Measurements from ENCODE around the gene CREB3L2. TPM values are rescaled to one million over a fixed set of nuclear protein-coding genes. Genes with fewer than 3 reads are reported as not detected.

The CREB3L2 gene
- total and polyA plus RNA-seq, 2 experiments from 2014 or later = 37.6 to 38.3 TPM

- Histone ChIP-seq H4K20me1 (ENCODE audit: insufficient read depth, poor library complexity, severe bottlenecking) (peaks cover 5% of the 10 kb centered on the region), H3K4me3 (no peak overlapping the region), H3K9me2 (replicated peaks; ENCODE audit: insufficient read depth) (no peaks in the 10 kb centered on the region), H3K36me3 (replicated peaks; ENCODE audit: insufficient read depth, low read depth) (no peaks in the 10 kb centered on the region), H3K4me1 (ENCODE audit: insufficient read depth) (peaks cover 67% of the 10 kb centered on the region), H3K27me3 (no peaks in the 10 kb centered on the region), H3K9me3 (ENCODE audit: low read depth) (no peaks in the 10 kb centered on the region), H3K27ac (peak overlapping the region; percentile 89), H2AFZ (no peak overlapping the region), H3K79me2 (peaks cover 88% of the 10 kb centered on the region), H3K4me2 (peak overlapping the region; percentile 54)
- peak; percentile 79 for DNase-seq (ENCODE audit: low spot score)
- TF ChIP-seq CTCF (IDR thresholded peaks at IDR 0.05; ENCODE audit: poor library complexity) (no peak), EZH2 (IDR thresholded peaks at IDR 0.05; ENCODE audit: borderline replicate concordance) (no peak), EZH2phosphoT487 (IDR thresholded peaks at IDR 0.05; ENCODE audit: low read depth, severe bottlenecking, unreplicated experiment) (no peak)
- 41% methylated on average over 5 of the region's 5 CpGs for WGBS (ENCODE audit: low lambda C conversion rate, missing lambda C conversion rate)
Measured at GRCh38 chr7:137992104-137992549, 9.8 kb downstream of the CREB3L2 start.

- Histone ChIP-seq H3K27me3 (no peaks in the 10 kb centered on the region), H3K27ac (peak overlapping the region; percentile 89), H3K36me3 (replicated peaks; ENCODE audit: insufficient read depth, low read depth) (no peaks in the 10 kb centered on the region), H2AFZ (no peak overlapping the region), H3K4me1 (ENCODE audit: insufficient read depth) (peaks cover 84% of the 10 kb centered on the region), H4K20me1 (ENCODE audit: insufficient read depth, poor library complexity, severe bottlenecking) (peaks cover 5% of the 10 kb centered on the region), H3K4me3 (no peak overlapping the region), H3K4me2 (peak overlapping the region; percentile 41), H3K9me2 (replicated peaks; ENCODE audit: insufficient read depth) (no peaks in the 10 kb centered on the region), H3K9me3 (ENCODE audit: low read depth) (no peaks in the 10 kb centered on the region), H3K79me2 (peaks cover 87% of the 10 kb centered on the region)
- no peak for TF ChIP-seq EZH2phosphoT487 (IDR thresholded peaks at IDR 0.05; ENCODE audit: low read depth, severe bottlenecking, unreplicated experiment)
- no peak for TF ChIP-seq EZH2 (IDR thresholded peaks at IDR 0.05; ENCODE audit: borderline replicate concordance)
- TF ChIP-seq CTCF (IDR thresholded peaks at IDR 0.05; ENCODE audit: poor library complexity) = no peak
- no peak for DNase-seq (ENCODE audit: low spot score)
- 57% methylated on average over 5 of the region's 5 CpGs for WGBS (ENCODE audit: low lambda C conversion rate, missing lambda C conversion rate)
Measured at GRCh38 chr7:137990251-137990941, 11.5 kb downstream of the CREB3L2 start.

- H3K9me3 ChIP-seq (ENCODE audit: low read depth) = no peaks in the 10 kb centered on the region
- no peak overlapping the region for H3K4me2 ChIP-seq
- no peaks in the 10 kb centered on the region for H3K27me3 ChIP-seq
- DNase-seq (ENCODE audit: low spot score) = no peak
- peaks cover 91% of the 10 kb centered on the region for H3K4me1 ChIP-seq (ENCODE audit: insufficient read depth)
- H3K79me2 ChIP-seq = peaks cover 88% of the 10 kb centered on the region
- H3K9me2 ChIP-seq (replicated peaks; ENCODE audit: insufficient read depth) = no peaks in the 10 kb centered on the region
- peak overlapping the region; percentile 89 for H3K27ac ChIP-seq
- TF ChIP-seq CTCF (IDR thresholded peaks at IDR 0.05; ENCODE audit: poor library complexity) (no peak), EZH2 (IDR thresholded peaks at IDR 0.05; ENCODE audit: borderline replicate concordance) (no peak), EZH2phosphoT487 (IDR thresholded peaks at IDR 0.05; ENCODE audit: low read depth, severe bottlenecking, unreplicated experiment) (no peak)
- no peak overlapping the region for H3K4me3 ChIP-seq
- WGBS (ENCODE audit: low lambda C conversion rate, missing lambda C conversion rate) = 92% methylated on average over 4 of the region's 4 CpGs
- H4K20me1 ChIP-seq (ENCODE audit: insufficient read depth, poor library complexity, severe bottlenecking) = peaks cover 4% of the 10 kb centered on the region
- no peak overlapping the region for H2AFZ ChIP-seq
- no peaks in the 10 kb centered on the region for H3K36me3 ChIP-seq (replicated peaks; ENCODE audit: insufficient read depth, low read depth)
Measured at GRCh38 chr7:137989590-137989989, 12.3 kb downstream of the CREB3L2 start.

Measured in hepatocyte (in vitro differentiated cells).